Measurements from ENCODE around the gene MSANTD2.
"Not testable (repeated sequence)": the region's sequence is repeated elsewhere in the genome, so short reads cannot be mapped to it uniquely, and the experiment has no call there.

The MSANTD2 gene

GRCh38 chr11:124779568-124779967 lies 20.6 kb downstream of the MSANTD2 start:
- H3K4me3 ChIP-seq (ENCODE audit: low read length): no peak overlapping the region
- no peak for DNase-seq (ENCODE audit: low read depth)
- TF ChIP-seq CTCF (conservative IDR thresholded peaks at IDR 0.05; ENCODE audit: low read depth, low read length): no peak

GRCh38 chr11:124778281-124778680 lies 21.9 kb downstream of the MSANTD2 start:
- peak; percentile 43 for TF ChIP-seq CTCF (conservative IDR thresholded peaks at IDR 0.05; ENCODE audit: low read depth, low read length)
- H3K4me3 ChIP-seq (ENCODE audit: low read length): no peak overlapping the region
- DNase-seq (ENCODE audit: low read depth): no peak

GRCh38 chr11:124776865-124777645 lies 23.2 kb downstream of the MSANTD2 start:
- DNase-seq (ENCODE audit: low read depth): no peak
- no peak overlapping the region for H3K4me3 ChIP-seq (ENCODE audit: low read length)
- TF ChIP-seq CTCF (conservative IDR thresholded peaks at IDR 0.05; ENCODE audit: low read depth, low read length): no peak

GRCh38 chr11:124770959-124771358 lies 29.2 kb downstream of the MSANTD2 start:
- not testable (repeated sequence) for H3K4me3 ChIP-seq (ENCODE audit: low read length); DNase-seq (ENCODE audit: low read depth)

GRCh38 chr11:124769806-124770774 lies 30.1 kb downstream of the MSANTD2 start:
- no peak for TF ChIP-seq CTCF (conservative IDR thresholded peaks at IDR 0.05; ENCODE audit: low read depth, low read length)
- peak; percentile 16 for DNase-seq (ENCODE audit: low read depth)
- no peak overlapping the region for H3K4me3 ChIP-seq (ENCODE audit: low read length)

- TF ChIP-seq CTCF (conservative IDR thresholded peaks at IDR 0.05; ENCODE audit: low read depth, low read length): no peak
Measured at GRCh38 chr11:124768914-124769313, 31.3 kb downstream of the MSANTD2 start.

GRCh38 chr11:124766156-124766555 lies 34.0 kb downstream of the MSANTD2 start:
- DNase-seq (ENCODE audit: low read depth): no peak
- no peak overlapping the region for H3K4me3 ChIP-seq (ENCODE audit: low read length)
- no peak for TF ChIP-seq CTCF (conservative IDR thresholded peaks at IDR 0.05; ENCODE audit: low read depth, low read length)

More at GRCh38 chr11:124768914-124769313, 31.3 kb downstream of the MSANTD2 start:
- DNase-seq (ENCODE audit: low read depth): no peak
- no peak overlapping the region for H3K4me3 ChIP-seq (ENCODE audit: low read length)

All from retinal pigment epithelial cell (primary cell).